ENCODE data around the gene SETD7.

Gene SETD7

GRCh38 chr4:139556071-139556723, at the start of gene SETD7:
Gene SETD7 (minus strand): TSS chr4:139556219. CDS start chr4:139556137, 82 bp downstream.
- H3K9ac ChIP-seq (ENCODE audit: low read depth, low read length): peak within 1 kb of the TSS; percentile 94
- no peaks in the 10 kb centered on the region for H3K9me3 ChIP-seq (ENCODE audit: insufficient read depth, low read length, severe bottlenecking)
- peak within 1 kb of the TSS; percentile 65 to 88 for H3K4me3 ChIP-seq (ENCODE audit: low read depth in 1 of 2, low read length in 2 of 2)
- peaks cover 20% of the 10 kb centered on the region; the same call in 1 of the 2 replicates for H4K20me1 ChIP-seq (ENCODE audit: insufficient read depth, low read length)
- ATAC-seq (ENCODE audit: insufficient read depth, low read depth) (peak; percentile 57), DNase-seq (peak; percentile 78)
- peaks cover 42% of the 10 kb centered on the region for H3K4me1 ChIP-seq (ENCODE audit: insufficient read depth, low read length)
- H3K27ac ChIP-seq (ENCODE audit: low read length): peak within 1 kb of the TSS; percentile 75
- H3K4me2 ChIP-seq (ENCODE audit: insufficient read depth, low read length): peak within 1 kb of the TSS; percentile 97
- peaks cover 24% of the 10 kb centered on the region for H3K27me3 ChIP-seq (ENCODE audit: insufficient read depth, low read length, poor library complexity)
- peaks cover 44% of the 10 kb centered on the region for H3K79me2 ChIP-seq (ENCODE audit: insufficient read depth, low read length)
- H3K36me3 ChIP-seq (ENCODE audit: insufficient read depth, low read length): no peaks in the 10 kb centered on the region; the same call in 1 of the 2 replicates
- H2AFZ ChIP-seq (ENCODE audit: low read depth, low read length): peak within 1 kb of the TSS; percentile 95
- no peak for TF ChIP-seq EZH2 (IDR thresholded peaks at IDR 0.05; ENCODE audit: borderline replicate concordance, low read depth, low read length, severe bottlenecking)
- TF ChIP-seq, protein P1, sequence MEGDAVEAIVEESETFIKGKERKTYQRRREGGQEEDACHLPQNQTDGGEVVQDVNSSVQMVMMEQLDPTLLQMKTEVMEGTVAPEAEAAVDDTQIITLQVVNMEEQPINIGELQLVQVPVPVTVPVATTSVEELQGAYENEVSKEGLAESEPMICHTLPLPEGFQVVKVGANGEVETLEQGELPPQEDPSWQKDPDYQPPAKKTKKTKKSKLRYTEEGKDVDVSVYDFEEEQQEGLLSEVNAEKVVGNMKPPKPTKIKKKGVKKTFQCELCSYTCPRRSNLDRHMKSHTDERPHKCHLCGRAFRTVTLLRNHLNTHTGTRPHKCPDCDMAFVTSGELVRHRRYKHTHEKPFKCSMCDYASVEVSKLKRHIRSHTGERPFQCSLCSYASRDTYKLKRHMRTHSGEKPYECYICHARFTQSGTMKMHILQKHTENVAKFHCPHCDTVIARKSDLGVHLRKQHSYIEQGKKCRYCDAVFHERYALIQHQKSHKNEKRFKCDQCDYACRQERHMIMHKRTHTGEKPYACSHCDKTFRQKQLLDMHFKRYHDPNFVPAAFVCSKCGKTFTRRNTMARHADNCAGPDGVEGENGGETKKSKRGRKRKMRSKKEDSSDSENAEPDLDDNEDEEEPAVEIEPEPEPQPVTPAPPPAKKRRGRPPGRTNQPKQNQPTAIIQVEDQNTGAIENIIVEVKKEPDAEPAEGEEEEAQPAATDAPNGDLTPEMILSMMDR (IDR thresholded peaks at IDR 0.05; ENCODE audit: borderline replicate concordance, extremely low read depth, low read length, poor library complexity, severe bottlenecking): peak; percentile 17

DNA sequence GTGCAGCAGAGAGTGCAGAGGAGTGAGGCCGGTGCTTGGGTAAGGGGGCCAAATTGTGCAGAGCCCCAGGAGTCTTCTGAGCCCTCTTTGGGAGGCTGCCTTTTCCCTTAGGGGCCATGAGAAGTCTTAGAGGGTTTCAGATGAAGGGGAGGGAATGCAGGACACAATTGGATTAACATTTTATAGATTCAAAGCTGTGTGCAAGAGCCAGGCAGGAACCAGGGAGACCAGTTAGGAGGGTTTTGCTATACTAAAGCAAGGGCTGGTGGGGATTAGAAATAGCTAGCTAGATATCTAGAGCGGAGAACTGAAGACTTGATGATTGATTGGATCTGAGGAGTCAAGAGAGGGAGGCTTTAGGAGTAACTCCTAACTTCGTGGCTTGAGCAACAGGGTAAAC, 49.5 kb upstream of the SETD7 start:
- Histone ChIP-seq H3K79me2 (ENCODE audit: insufficient read depth, low read length) (no peaks in the 10 kb centered on the region), H4K20me1 (ENCODE audit: insufficient read depth, low read length) (no peaks in the 10 kb centered on the region), H2AFZ (ENCODE audit: low read depth, low read length) (no peak overlapping the region), H3K4me3 (ENCODE audit: low read depth in 1 of 2, low read length in 2 of 2) (no peak overlapping the region), H3K4me1 (ENCODE audit: insufficient read depth, low read length) (no peaks in the 10 kb centered on the region), H3K27me3 (ENCODE audit: insufficient read depth, low read length, poor library complexity) (no peaks in the 10 kb centered on the region), H3K9ac (ENCODE audit: low read depth, low read length) (no peak overlapping the region), H3K9me3 (ENCODE audit: insufficient read depth, low read length, severe bottlenecking) (no peaks in the 10 kb centered on the region), H3K36me3 (ENCODE audit: insufficient read depth, low read length) (no peaks in the 10 kb centered on the region), H3K27ac (ENCODE audit: low read length) (no peak overlapping the region), H3K4me2 (ENCODE audit: insufficient read depth, low read length) (no peak overlapping the region)
- DNase-seq: no peak
- TF ChIP-seq, protein P1 (IDR thresholded peaks at IDR 0.05; ENCODE audit: borderline replicate concordance, extremely low read depth, low read length, poor library complexity, severe bottlenecking): no peak
- no peak for TF ChIP-seq EZH2 (IDR thresholded peaks at IDR 0.05; ENCODE audit: borderline replicate concordance, low read depth, low read length, severe bottlenecking)
- ATAC-seq (ENCODE audit: insufficient read depth, low read depth): no peak

- H3K4me3 ChIP-seq (ENCODE audit: low read depth in 1 of 2, low read length in 2 of 2): no peak overlapping the region
- DNase-seq: peak; percentile 50
- no peak for TF ChIP-seq EZH2 (IDR thresholded peaks at IDR 0.05; ENCODE audit: borderline replicate concordance, low read depth, low read length, severe bottlenecking)
- TF ChIP-seq, protein P1 (IDR thresholded peaks at IDR 0.05; ENCODE audit: borderline replicate concordance, extremely low read depth, low read length, poor library complexity, severe bottlenecking): peak; percentile 76
Measured at GRCh38 chr4:139603576-139604410, 47.8 kb upstream of the SETD7 start.

More at GRCh38 chr4:139603576-139604410, 47.8 kb upstream of the SETD7 start:
- ATAC-seq (ENCODE audit: insufficient read depth, low read depth): peak; percentile 80
- Histone ChIP-seq H3K4me2 (ENCODE audit: insufficient read depth, low read length) (no peak overlapping the region), H3K79me2 (ENCODE audit: insufficient read depth, low read length) (no peaks in the 10 kb centered on the region), H3K9ac (ENCODE audit: low read depth, low read length) (no peak overlapping the region), H3K4me1 (ENCODE audit: insufficient read depth, low read length) (no peaks in the 10 kb centered on the region), H3K27me3 (ENCODE audit: insufficient read depth, low read length, poor library complexity) (no peaks in the 10 kb centered on the region), H4K20me1 (ENCODE audit: insufficient read depth, low read length) (no peaks in the 10 kb centered on the region), H2AFZ (ENCODE audit: low read depth, low read length) (no peak overlapping the region), H3K27ac (ENCODE audit: low read length) (no peak overlapping the region), H3K9me3 (ENCODE audit: insufficient read depth, low read length, severe bottlenecking) (no peaks in the 10 kb centered on the region), H3K36me3 (ENCODE audit: insufficient read depth, low read length) (no peaks in the 10 kb centered on the region)
